ENCODE results near the gene DYNLRB1. TPM values are rescaled to one million over a fixed set of nuclear protein-coding genes. Genes with fewer than 3 reads are reported as not detected.

DYNLRB1 gene
- total and polyA plus RNA-seq, 2 of the 13 experiments (the other 11 are each of a cell fraction or from before 2014, with no cell fraction given): 140 to 244 TPM

DNA sequence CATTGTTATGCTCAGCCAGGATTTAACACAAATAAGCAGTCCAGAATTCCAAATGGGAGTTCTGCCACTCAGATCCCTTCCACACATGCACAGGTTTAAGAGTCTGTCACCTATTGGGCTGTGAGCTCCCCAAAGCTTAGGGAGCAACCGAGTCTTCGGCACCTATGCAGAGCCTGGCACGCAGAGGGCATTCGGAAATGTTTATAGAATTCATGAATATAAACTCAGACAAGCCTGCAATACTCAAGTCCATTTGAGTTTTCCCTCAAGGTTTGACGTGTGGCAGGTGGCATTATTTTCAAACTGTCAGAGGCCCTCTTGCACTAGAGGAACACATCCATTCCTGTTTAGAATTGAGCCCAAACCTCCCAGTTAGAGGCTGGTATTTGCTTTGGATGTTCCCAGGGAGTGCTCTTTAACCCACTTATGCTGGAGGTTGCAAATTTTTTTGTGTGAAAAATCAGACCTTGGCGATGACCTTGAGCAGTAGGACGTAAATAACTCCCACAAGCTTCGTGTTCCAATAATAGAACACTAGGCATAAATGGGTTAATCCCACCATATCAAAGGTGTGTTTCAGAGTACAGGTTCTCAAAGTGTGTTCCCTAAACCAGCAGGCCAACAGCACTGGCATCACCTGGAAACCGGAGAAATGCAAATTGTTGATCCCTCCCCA is 70.4 kb downstream of the DYNLRB1 start (continued):
- TF ChIP-seq, protein P1, sequence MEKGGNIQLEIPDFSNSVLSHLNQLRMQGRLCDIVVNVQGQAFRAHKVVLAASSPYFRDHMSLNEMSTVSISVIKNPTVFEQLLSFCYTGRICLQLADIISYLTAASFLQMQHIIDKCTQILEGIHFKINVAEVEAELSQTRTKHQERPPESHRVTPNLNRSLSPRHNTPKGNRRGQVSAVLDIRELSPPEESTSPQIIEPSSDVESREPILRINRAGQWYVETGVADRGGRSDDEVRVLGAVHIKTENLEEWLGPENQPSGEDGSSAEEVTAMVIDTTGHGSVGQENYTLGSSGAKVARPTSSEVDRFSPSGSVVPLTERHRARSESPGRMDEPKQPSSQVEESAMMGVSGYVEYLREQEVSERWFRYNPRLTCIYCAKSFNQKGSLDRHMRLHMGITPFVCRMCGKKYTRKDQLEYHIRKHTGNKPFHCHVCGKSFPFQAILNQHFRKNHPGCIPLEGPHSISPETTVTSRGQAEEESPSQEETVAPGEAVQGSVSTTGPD (CRISPR knock-in tag; IDR thresholded peaks at IDR 0.05): no peak
- 0 out of 2 replicates have a peak, but pooled peaks have one; percentile 12 for TF ChIP-seq ZNF614 (CRISPR knock-in tag; IDR thresholded peaks at IDR 0.05; ENCODE audit: borderline replicate concordance)
- TF ChIP-seq, protein P2, sequence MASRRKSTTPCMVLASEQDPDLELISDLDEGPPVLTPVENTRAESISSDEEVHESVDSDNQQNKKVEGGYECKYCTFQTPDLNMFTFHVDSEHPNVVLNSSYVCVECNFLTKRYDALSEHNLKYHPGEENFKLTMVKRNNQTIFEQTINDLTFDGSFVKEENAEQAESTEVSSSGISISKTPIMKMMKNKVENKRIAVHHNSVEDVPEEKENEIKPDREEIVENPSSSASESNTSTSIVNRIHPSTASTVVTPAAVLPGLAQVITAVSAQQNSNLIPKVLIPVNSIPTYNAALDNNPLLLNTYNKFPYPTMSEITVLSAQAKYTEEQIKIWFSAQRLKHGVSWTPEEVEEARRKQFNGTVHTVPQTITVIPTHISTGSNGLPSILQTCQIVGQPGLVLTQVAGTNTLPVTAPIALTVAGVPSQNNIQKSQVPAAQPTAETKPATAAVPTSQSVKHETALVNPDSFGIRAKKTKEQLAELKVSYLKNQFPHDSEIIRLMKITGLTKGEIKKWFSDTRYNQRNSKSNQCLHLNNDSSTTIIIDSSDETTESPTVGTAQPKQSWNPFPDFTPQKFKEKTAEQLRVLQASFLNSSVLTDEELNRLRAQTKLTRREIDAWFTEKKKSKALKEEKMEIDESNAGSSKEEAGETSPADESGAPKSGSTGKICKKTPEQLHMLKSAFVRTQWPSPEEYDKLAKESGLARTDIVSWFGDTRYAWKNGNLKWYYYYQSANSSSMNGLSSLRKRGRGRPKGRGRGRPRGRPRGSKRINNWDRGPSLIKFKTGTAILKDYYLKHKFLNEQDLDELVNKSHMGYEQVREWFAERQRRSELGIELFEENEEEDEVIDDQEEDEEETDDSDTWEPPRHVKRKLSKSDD (CRISPR knock-in tag; IDR thresholded peaks at IDR 0.05; ENCODE audit: low read depth): no peak
- no peak for TF ChIP-seq RNF2 (conservative IDR thresholded peaks at IDR 0.05; ENCODE audit: low read depth)
- no peak for TF ChIP-seq ZNF776 (CRISPR knock-in tag; IDR thresholded peaks at IDR 0.05)
- TF ChIP-seq ZNF781 (CRISPR knock-in tag; IDR thresholded peaks at IDR 0.05; ENCODE audit: borderline replicate concordance, not compliant biosample characterization): no peak
- TF ChIP-seq, protein P3, sequence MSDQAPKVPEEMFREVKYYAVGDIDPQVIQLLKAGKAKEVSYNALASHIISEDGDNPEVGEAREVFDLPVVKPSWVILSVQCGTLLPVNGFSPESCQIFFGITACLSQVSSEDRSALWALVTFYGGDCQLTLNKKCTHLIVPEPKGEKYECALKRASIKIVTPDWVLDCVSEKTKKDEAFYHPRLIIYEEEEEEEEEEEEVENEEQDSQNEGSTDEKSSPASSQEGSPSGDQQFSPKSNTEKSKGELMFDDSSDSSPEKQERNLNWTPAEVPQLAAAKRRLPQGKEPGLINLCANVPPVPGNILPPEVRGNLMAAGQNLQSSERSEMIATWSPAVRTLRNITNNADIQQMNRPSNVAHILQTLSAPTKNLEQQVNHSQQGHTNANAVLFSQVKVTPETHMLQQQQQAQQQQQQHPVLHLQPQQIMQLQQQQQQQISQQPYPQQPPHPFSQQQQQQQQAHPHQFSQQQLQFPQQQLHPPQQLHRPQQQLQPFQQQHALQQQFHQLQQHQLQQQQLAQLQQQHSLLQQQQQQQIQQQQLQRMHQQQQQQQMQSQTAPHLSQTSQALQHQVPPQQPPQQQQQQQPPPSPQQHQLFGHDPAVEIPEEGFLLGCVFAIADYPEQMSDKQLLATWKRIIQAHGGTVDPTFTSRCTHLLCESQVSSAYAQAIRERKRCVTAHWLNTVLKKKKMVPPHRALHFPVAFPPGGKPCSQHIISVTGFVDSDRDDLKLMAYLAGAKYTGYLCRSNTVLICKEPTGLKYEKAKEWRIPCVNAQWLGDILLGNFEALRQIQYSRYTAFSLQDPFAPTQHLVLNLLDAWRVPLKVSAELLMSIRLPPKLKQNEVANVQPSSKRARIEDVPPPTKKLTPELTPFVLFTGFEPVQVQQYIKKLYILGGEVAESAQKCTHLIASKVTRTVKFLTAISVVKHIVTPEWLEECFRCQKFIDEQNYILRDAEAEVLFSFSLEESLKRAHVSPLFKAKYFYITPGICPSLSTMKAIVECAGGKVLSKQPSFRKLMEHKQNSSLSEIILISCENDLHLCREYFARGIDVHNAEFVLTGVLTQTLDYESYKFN (CRISPR knock-in tag; conservative IDR thresholded peaks at IDR 0.05): peak; percentile 70
- TF ChIP-seq PCBP1 (IDR thresholded peaks at IDR 0.05; ENCODE audit: borderline replicate concordance, low read depth, low read length): no peak
- no peak for TF ChIP-seq TEAD3 (CRISPR knock-in tag; optimal IDR thresholded peaks at IDR 0.05; ENCODE audit: borderline replicate concordance)
- TF ChIP-seq FOXP1 (IDR thresholded peaks at IDR 0.05): no peak
- TF ChIP-seq FOXP1 (CRISPR knock-in tag; IDR thresholded peaks at IDR 0.05): no peak
- TF ChIP-seq MYNN (CRISPR knock-in tag; IDR thresholded peaks at IDR 0.05; ENCODE audit: low read depth): no peak
- TF ChIP-seq PHF20 (CRISPR knock-in tag; IDR thresholded peaks at IDR 0.05): no peak
- TF ChIP-seq U2AF1 (optimal IDR thresholded peaks at IDR 0.05; ENCODE audit: low read depth, low read length): no peak
- no peak for TF ChIP-seq ZFAT (CRISPR knock-in tag; conservative IDR thresholded peaks at IDR 0.05)
- TF ChIP-seq, protein P4, sequence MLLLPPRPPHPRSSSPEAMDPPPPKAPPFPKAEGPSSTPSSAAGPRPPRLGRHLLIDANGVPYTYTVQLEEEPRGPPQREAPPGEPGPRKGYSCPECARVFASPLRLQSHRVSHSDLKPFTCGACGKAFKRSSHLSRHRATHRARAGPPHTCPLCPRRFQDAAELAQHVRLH (CRISPR knock-in tag; IDR thresholded peaks at IDR 0.05; ENCODE audit: borderline replicate concordance, low read depth): no peak
- TF ChIP-seq ZNF572 (CRISPR knock-in tag; IDR thresholded peaks at IDR 0.05): no peak
- no peak for TF ChIP-seq KLF15 (CRISPR knock-in tag; IDR thresholded peaks at IDR 0.05; ENCODE audit: borderline replicate concordance)
- no peak for TF ChIP-seq ZNF17 (CRISPR knock-in tag; IDR thresholded peaks at IDR 0.05)
- no peak for TF ChIP-seq ZNF598 (CRISPR knock-in tag; IDR thresholded peaks at IDR 0.05; ENCODE audit: borderline replicate concordance)
- no peak for TF ChIP-seq GPN1 (CRISPR knock-in tag; IDR thresholded peaks at IDR 0.05; ENCODE audit: borderline replicate concordance)
- TF ChIP-seq KDM4B (CRISPR knock-in tag; IDR thresholded peaks at IDR 0.05): no peak
- TF ChIP-seq SOX6 (IDR thresholded peaks at IDR 0.05): no peak
- TF ChIP-seq SOX6 (CRISPR knock-in tag; IDR thresholded peaks at IDR 0.05): peak; percentile 51; the same call in 1 of the 2 replicates

Measured in HepG2 (cell line).